ENCODE measurements around the gene PMPCA. TPM values are rescaled to one million over a fixed set of nuclear protein-coding genes. Genes with fewer than 3 reads are reported as not detected.
A peak's percentile ranks its signal among the peaks of the same experiment; 100 is the strongest.

Gene PMPCA
- total and polyA plus RNA-seq, 2 of the 8 experiments (the other 6 are each of a cell fraction or from before 2014, with no cell fraction given): 60.0 to 88.2 TPM

- TF ChIP-seq HDAC2 (IDR thresholded peaks at IDR 0.05; ENCODE audit: borderline replicate concordance in 1 of 2, low read depth in 2 of 2, low read length in 2 of 2): no peak; a peak in 1 of 4 replicates
- TF ChIP-seq BCL11A (IDR thresholded peaks at IDR 0.05; ENCODE audit: low read depth in 2 of 2, low read length in 2 of 2): no peak
- TF ChIP-seq ATF2 (IDR thresholded peaks at IDR 0.05; ENCODE audit: low read length): 0 out of 2 replicates have a peak, but pooled peaks have one; percentile 35
- peak; percentile 38; the same call in 1 of the 2 replicates for TF ChIP-seq PHF8 (conservative IDR thresholded peaks at IDR 0.05; ENCODE audit: low read depth, low read length)
- TF ChIP-seq SIN3A (conservative IDR thresholded peaks at IDR 0.05 in 1 of 2, IDR thresholded peaks at IDR 0.05 in 1 of 2; ENCODE audit: low read depth in 1 of 2, low read length in 2 of 2): 0 out of 4 replicates have a peak, but pooled peaks of 1 of the 2 experiments have one; percentile 6
- TF ChIP-seq, protein P1, sequence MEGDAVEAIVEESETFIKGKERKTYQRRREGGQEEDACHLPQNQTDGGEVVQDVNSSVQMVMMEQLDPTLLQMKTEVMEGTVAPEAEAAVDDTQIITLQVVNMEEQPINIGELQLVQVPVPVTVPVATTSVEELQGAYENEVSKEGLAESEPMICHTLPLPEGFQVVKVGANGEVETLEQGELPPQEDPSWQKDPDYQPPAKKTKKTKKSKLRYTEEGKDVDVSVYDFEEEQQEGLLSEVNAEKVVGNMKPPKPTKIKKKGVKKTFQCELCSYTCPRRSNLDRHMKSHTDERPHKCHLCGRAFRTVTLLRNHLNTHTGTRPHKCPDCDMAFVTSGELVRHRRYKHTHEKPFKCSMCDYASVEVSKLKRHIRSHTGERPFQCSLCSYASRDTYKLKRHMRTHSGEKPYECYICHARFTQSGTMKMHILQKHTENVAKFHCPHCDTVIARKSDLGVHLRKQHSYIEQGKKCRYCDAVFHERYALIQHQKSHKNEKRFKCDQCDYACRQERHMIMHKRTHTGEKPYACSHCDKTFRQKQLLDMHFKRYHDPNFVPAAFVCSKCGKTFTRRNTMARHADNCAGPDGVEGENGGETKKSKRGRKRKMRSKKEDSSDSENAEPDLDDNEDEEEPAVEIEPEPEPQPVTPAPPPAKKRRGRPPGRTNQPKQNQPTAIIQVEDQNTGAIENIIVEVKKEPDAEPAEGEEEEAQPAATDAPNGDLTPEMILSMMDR (IDR thresholded peaks at IDR 0.05; ENCODE audit: control extremely low read depth in 1 of 3, insufficient read depth in 1 of 3, low read depth in 1 of 3, low read length in 3 of 3): peak in 2 of 3 experiments; percentile 66 to 73; a peak in 3 of 4 replicates
These were observed 29.3 kb downstream of the PMPCA start, which contains the start of gene INPP5E (continued) for GRCh38 chr9:136439481-136440408.

All from H1 (cell line).